ENCODE results near the gene MAN1A1. TPM values are rescaled to one million over a fixed set of nuclear protein-coding genes. Genes with fewer than 3 reads are reported as not detected.

The MAN1A1 gene
- total and polyA plus RNA-seq, 2 of the 8 experiments (the other 6 are each of a cell fraction or from before 2014, with no cell fraction given) = 1.8 to 5.4 TPM

- TF ChIP-seq BACH1 (IDR thresholded peaks at IDR 0.05; ENCODE audit: low read length) (no peak), CBX8 (IDR thresholded peaks at IDR 0.05; ENCODE audit: borderline replicate concordance, low read depth, low read length) (no peak)
These were observed 12.3 kb downstream of the MAN1A1 start (continued) for GRCh38 chr6:119337252-119337651.
